Astrocyte (in vitro differentiated cells and primary cell): Measurements from ENCODE around the gene CTNNA2.

Experiments used
- CTCF ChIP-seq: IDR thresholded peaks from 2 replicates; pipeline ENCODE4 v1.5.1; 2011; ENCODE audit warnings: low read depth, mild to moderate bottlenecking, inconsistent platforms, low read length, moderate library complexity; ENCODE audit not compliant: insufficient read depth
- EZH2 ChIP-seq: IDR thresholded peaks from 2 replicates; pipeline ENCODE4 v1.6.1; 2012; ENCODE audit warnings: mild to moderate bottlenecking, low read length, inconsistent platforms; ENCODE audit not compliant: insufficient read depth

- no peak for TF ChIP-seq CTCF
- no peak for TF ChIP-seq EZH2
Observed at GRCh38 chr2:80059447-80059846, 546.6 kb downstream of the CTNNA2 start.
